ENCODE measurements around the gene TMEM51. TPM values are rescaled to one million over a fixed set of nuclear protein-coding genes. Genes with fewer than 3 reads are reported as not detected.
A peak's percentile ranks its signal among the peaks of the same experiment; 100 is the strongest.

TMEM51 gene
- total RNA-seq, 1 experiment from 2014 or later, result 47.6 TPM

DNA sequence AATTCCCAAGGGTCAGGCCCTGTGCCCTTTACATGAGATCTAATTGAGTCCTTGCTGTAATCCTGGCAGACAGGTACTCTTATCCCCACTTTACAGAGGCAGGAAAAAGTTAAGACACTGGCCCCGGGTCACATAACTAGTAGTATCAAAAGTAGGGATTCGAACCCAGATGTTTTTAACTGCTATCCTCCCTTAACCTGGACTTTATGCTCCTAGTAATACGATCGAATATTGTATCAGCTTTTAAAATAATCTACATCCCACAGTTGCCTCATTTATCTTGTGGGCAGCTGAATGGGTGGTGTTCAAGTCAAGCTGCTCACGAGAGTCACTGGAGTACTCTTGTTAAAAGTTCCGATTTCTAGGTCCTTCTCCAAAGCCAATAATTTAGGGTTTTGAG lies 25.5 kb upstream of the TMEM51 start:
- TF ChIP-seq, protein P1, sequence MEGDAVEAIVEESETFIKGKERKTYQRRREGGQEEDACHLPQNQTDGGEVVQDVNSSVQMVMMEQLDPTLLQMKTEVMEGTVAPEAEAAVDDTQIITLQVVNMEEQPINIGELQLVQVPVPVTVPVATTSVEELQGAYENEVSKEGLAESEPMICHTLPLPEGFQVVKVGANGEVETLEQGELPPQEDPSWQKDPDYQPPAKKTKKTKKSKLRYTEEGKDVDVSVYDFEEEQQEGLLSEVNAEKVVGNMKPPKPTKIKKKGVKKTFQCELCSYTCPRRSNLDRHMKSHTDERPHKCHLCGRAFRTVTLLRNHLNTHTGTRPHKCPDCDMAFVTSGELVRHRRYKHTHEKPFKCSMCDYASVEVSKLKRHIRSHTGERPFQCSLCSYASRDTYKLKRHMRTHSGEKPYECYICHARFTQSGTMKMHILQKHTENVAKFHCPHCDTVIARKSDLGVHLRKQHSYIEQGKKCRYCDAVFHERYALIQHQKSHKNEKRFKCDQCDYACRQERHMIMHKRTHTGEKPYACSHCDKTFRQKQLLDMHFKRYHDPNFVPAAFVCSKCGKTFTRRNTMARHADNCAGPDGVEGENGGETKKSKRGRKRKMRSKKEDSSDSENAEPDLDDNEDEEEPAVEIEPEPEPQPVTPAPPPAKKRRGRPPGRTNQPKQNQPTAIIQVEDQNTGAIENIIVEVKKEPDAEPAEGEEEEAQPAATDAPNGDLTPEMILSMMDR (IDR thresholded peaks at IDR 0.05; ENCODE audit: unreplicated experiment), result no peak
- DNase-seq, result no peak
- intact Hi-C loops (cut with micrococcal nuclease; ENCODE audit: unreplicated experiment), result loop anchor here (1.0 kb wide), 2 partner anchors 144 to 176 kb away; no protein-coding TSS in a partner anchor
- Mint-ChIP-seq H3K9me3 (ENCODE audit: low read depth, unreplicated experiment) (peaks cover 5% of the 10 kb centered on the region), H3K4me1 (ENCODE audit: low read depth, unreplicated experiment) (no peaks in the 10 kb centered on the region), H3K36me3 (ENCODE audit: insufficient read depth, unreplicated experiment) (no peaks in the 10 kb centered on the region), H3K27me3 (ENCODE audit: unreplicated experiment) (no peaks in the 10 kb centered on the region), H3K4me3 (ENCODE audit: low read depth, unreplicated experiment) (no peak overlapping the region), H3K27ac (ENCODE audit: unreplicated experiment) (no peak overlapping the region)
- CTCF ChIA-PET, result interaction anchor here (1.0 to 1.4 kb wide), 4 partner anchors 24 to 177 kb away, joined by 3 to 11 read pairs (median 8); no protein-coding TSS in a partner anchor
- no TSS peak for BruUV-seq (replicated peaks)

- TF ChIP-seq, protein P1 (IDR thresholded peaks at IDR 0.05; ENCODE audit: unreplicated experiment), result peak; percentile 63
- Mint-ChIP-seq H3K4me1 (ENCODE audit: low read depth, unreplicated experiment) (no peaks in the 10 kb centered on the region), H3K36me3 (ENCODE audit: insufficient read depth, unreplicated experiment) (no peaks in the 10 kb centered on the region), H3K27ac (ENCODE audit: unreplicated experiment) (no peak overlapping the region), H3K9me3 (ENCODE audit: low read depth, unreplicated experiment) (peaks cover 5% of the 10 kb centered on the region), H3K4me3 (ENCODE audit: low read depth, unreplicated experiment) (no peak overlapping the region), H3K27me3 (ENCODE audit: unreplicated experiment) (no peaks in the 10 kb centered on the region)
- peak; percentile 66 for DNase-seq
- intact Hi-C loops (cut with micrococcal nuclease; ENCODE audit: unreplicated experiment), result loop anchor here (1.0 kb wide), 2 partner anchors 144 to 176 kb away; no protein-coding TSS in a partner anchor
- no TSS peak for BruUV-seq (replicated peaks)
- CTCF ChIA-PET, result interaction anchor here (0.7 to 1.4 kb wide), 7 partner anchors 9 to 176 kb away, joined by 3 to 11 read pairs (median 4); no protein-coding TSS in a partner anchor
Measured at GRCh38 chr1:15128520-15129313, 24.8 kb upstream of the TMEM51 start.

DNA sequence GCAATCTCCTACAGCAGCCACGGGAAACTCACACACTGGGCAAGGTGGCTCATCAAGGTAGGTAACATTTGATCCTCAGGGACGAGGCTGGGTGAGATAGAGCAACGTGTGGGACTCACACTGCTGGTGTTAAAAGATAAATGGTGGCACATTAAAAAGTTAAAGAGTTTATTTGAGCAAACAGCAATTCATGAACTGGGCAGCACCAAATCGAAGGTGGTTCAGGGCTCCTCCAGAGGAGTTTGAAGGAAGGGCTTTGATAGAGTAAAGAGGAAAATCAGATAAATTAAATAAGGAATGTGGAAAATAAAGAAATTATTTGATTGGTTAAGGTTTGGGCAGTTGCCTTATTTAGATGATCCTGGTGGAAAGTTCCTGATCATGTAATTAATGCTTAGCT lies 23.6 kb upstream of the TMEM51 start:
- H3K9me3 Mint-ChIP-seq (ENCODE audit: low read depth, unreplicated experiment), result peaks cover 5% of the 10 kb centered on the region
- H3K4me1 Mint-ChIP-seq (ENCODE audit: low read depth, unreplicated experiment), result no peaks in the 10 kb centered on the region
- TF ChIP-seq, protein P1 (IDR thresholded peaks at IDR 0.05; ENCODE audit: unreplicated experiment), result no peak
- H3K27ac Mint-ChIP-seq (ENCODE audit: unreplicated experiment), result no peak overlapping the region
- no peaks in the 10 kb centered on the region for H3K27me3 Mint-ChIP-seq (ENCODE audit: unreplicated experiment)
- H3K4me3 Mint-ChIP-seq (ENCODE audit: low read depth, unreplicated experiment), result no peak overlapping the region
- BruUV-seq (replicated peaks), result no TSS peak
- H3K36me3 Mint-ChIP-seq (ENCODE audit: insufficient read depth, unreplicated experiment), result peaks cover 6% of the 10 kb centered on the region
- CTCF ChIA-PET, result no interaction called here
- no peak for DNase-seq
- intact Hi-C loops (cut with micrococcal nuclease; ENCODE audit: unreplicated experiment), result no loop called here

DNA sequence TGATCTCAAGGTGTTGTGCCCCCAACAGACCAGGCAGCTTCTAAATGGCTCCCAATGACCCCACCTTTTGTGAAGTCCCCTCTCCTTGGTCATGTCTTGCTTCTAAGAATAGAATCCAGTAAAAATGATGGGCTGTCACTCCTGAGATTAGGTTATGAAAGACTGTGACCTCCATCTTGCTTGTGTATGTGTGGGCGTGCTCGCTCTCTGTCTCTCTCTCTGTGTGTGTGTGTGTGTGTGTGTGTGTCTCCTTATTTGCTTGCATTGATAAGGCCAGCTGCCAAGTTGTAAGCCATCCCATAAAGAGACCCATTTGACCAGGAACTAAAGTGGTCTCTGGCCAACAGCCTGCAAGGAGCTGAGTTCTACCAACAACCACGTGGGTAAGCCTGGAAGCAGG lies 22.9 kb upstream of the TMEM51 start:
- peaks cover 6% of the 10 kb centered on the region for H3K36me3 Mint-ChIP-seq (ENCODE audit: insufficient read depth, unreplicated experiment)
- H3K27me3 Mint-ChIP-seq (ENCODE audit: unreplicated experiment), result no peaks in the 10 kb centered on the region
- no peak overlapping the region for H3K4me3 Mint-ChIP-seq (ENCODE audit: low read depth, unreplicated experiment)
- CTCF ChIA-PET, result no interaction called here
- H3K9me3 Mint-ChIP-seq (ENCODE audit: low read depth, unreplicated experiment), result peaks cover 5% of the 10 kb centered on the region
- DNase-seq, result no peak
- H3K27ac Mint-ChIP-seq (ENCODE audit: unreplicated experiment), result no peak overlapping the region
- TF ChIP-seq, protein P1 (IDR thresholded peaks at IDR 0.05; ENCODE audit: unreplicated experiment), result no peak
- no peaks in the 10 kb centered on the region for H3K4me1 Mint-ChIP-seq (ENCODE audit: low read depth, unreplicated experiment)
- intact Hi-C loops (cut with micrococcal nuclease; ENCODE audit: unreplicated experiment), result no loop called here
- no TSS peak for BruUV-seq (replicated peaks)

All from Calu3 (cell line).